Osteoblast (primary cell): ENCODE data around the gene SHROOM4. TPM values are rescaled to one million over a fixed set of nuclear protein-coding genes. Genes with fewer than 3 reads are reported as not detected.

Experiments used
- DNase-seq: peaks from one replicate; pipeline ENCODE4 v3.0.0; 2011; ENCODE audit warnings: low spot score, mixed read lengths; ENCODE audit not compliant: insufficient read length; ENCODE audit errors: missing footprints
- H2AFZ ChIP-seq: 2 replicates; pipeline ENCODE4 v1.6.0; 2011; ENCODE audit warnings: mild to moderate bottlenecking, low read length
- H3K27ac ChIP-seq: 2 replicates; pipeline ENCODE4 v1.5.1; 2011; ENCODE audit warnings: mild to moderate bottlenecking, low read depth, low read length, moderate library complexity
- H3K27me3 ChIP-seq: 2 replicates; pipeline ENCODE4 v1.6.0; 2012; ENCODE audit warnings: mild to moderate bottlenecking, control low read depth, inconsistent platforms, low read length, moderate library complexity; ENCODE audit not compliant: insufficient read depth
- H3K36me3 ChIP-seq: 2 replicates; pipeline ENCODE4 v1.5.1; 2011; ENCODE audit warnings: mild to moderate bottlenecking, low read length, control low read depth, moderate library complexity; ENCODE audit not compliant: insufficient read depth
- H3K4me1 ChIP-seq: 2 replicates; pipeline ENCODE4 v1.5.1; 2011; ENCODE audit warnings: mild to moderate bottlenecking, low read length, control low read depth, moderate library complexity; ENCODE audit not compliant: insufficient read depth
- H3K4me2 ChIP-seq: 2 replicates; pipeline ENCODE4 v1.6.0; 2011; ENCODE audit warnings: mild to moderate bottlenecking, low read length; ENCODE audit not compliant: insufficient read depth
- H3K4me3 ChIP-seq: fragments of 200-600 bp; sonication (generic); 3 replicates; pipeline ENCODE4 v1.5.1; 2012; ENCODE audit warnings: mild to moderate bottlenecking, low read length, inconsistent platforms; ENCODE audit not compliant: insufficient read depth
- H3K79me2 ChIP-seq: 2 replicates; pipeline ENCODE4 v1.6.0; 2012; ENCODE audit warnings: mild to moderate bottlenecking, low read length, control low read depth, inconsistent platforms; ENCODE audit not compliant: insufficient read depth
- H3K9me3 ChIP-seq: 2 replicates; pipeline ENCODE4 v1.5.1; 2011; ENCODE audit warnings: low read depth, low read length, control low read depth
- H4K20me1 ChIP-seq: 2 replicates; pipeline ENCODE4 v1.6.0; 2012; ENCODE audit warnings: mild to moderate bottlenecking, low read length, control low read depth; ENCODE audit not compliant: insufficient read depth
- CTCF ChIP-seq: IDR thresholded peaks from 2 replicates; pipeline ENCODE4 v1.5.1; 2011; ENCODE audit warnings: mild to moderate bottlenecking, low read depth, low read length, moderate library complexity; ENCODE audit errors: extremely low read depth
- total RNA-seq: library from RNA; depleted of rRNA; stranded (reverse); fragments of >200 nt; gene quantifications from 2 replicates; pipeline ENCODE4 v1.2.3, GENCODE V29; 2012

The SHROOM4 gene
- total RNA-seq, 1 donor = 2.2 TPM

DNA sequence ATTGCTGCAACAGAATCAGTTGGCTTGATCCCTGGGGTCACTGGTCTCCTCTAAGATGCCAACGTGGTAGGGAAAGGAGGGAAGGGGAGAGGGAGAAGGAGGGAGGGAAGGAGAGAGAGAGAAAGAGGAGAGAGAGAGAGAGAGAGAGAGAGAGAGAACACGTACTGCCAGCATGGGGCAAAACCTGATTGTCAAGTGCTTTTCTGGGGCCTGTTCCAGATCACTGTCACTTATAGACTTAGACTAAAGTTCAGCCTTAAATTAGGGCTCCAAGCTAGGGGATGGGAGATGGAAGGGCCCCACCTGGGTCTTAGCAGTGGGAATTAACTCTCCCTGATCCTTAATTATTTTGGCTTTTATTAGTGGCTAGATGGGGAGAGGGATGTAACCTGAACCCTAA, 12.9 kb downstream of the SHROOM4 start:
- no peaks in the 10 kb centered on the region for H3K9me3 ChIP-seq
- H3K36me3 ChIP-seq = no peaks in the 10 kb centered on the region
- peaks cover 9% of the 10 kb centered on the region for H3K4me1 ChIP-seq
- no peak overlapping the region for H3K4me3 ChIP-seq
- no peak overlapping the region for H3K27ac ChIP-seq
- H4K20me1 ChIP-seq = no peaks in the 10 kb centered on the region
- TF ChIP-seq CTCF = no peak
- H2AFZ ChIP-seq = no peak overlapping the region
- peaks cover 3% of the 10 kb centered on the region for H3K27me3 ChIP-seq
- H3K79me2 ChIP-seq = no peaks in the 10 kb centered on the region
- H3K4me2 ChIP-seq = no peak overlapping the region
- DNase-seq = no peak

DNA sequence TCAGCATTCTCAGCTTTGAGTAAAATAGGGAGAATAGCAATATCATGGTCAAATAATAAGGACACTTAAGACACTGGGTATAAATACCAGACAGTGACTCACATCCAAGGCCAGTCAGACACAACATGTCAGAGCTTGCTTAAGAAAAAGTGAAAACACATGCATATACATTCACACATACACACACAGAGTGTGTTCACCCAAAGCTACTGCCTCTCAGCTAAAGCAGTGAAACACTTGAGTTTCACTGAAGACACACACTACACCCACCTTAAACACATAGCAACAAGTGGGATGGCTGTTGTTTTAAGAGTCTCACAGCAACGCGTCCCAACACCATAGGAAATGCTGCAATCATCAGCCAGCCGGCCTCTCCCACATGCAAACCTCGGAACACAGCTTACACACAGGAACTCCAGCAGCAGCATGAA, 14.4 kb downstream of the SHROOM4 start:
- Histone ChIP-seq H2AFZ (peak overlapping the region; percentile 86), H3K79me2 (no peaks in the 10 kb centered on the region), H3K27ac (peak overlapping the region; percentile 63), H4K20me1 (no peaks in the 10 kb centered on the region), H3K36me3 (no peaks in the 10 kb centered on the region), H3K4me2 (peak overlapping the region; percentile 74), H3K27me3 (peaks cover 3% of the 10 kb centered on the region), H3K4me3 (peak overlapping the region; percentile 52), H3K9me3 (no peaks in the 10 kb centered on the region), H3K4me1 (peaks cover 9% of the 10 kb centered on the region)
- no peak for DNase-seq
- no peak for TF ChIP-seq CTCF

GRCh38 chrX:50798783-50799182, 15.2 kb downstream of the SHROOM4 start:
- DNase-seq = no peak
- no peaks in the 10 kb centered on the region for H3K36me3 ChIP-seq
- H3K27ac ChIP-seq = no peak overlapping the region
- H3K79me2 ChIP-seq = no peaks in the 10 kb centered on the region
- H3K27me3 ChIP-seq = no peaks in the 10 kb centered on the region
- no peaks in the 10 kb centered on the region for H4K20me1 ChIP-seq
- peaks cover 9% of the 10 kb centered on the region for H3K4me1 ChIP-seq
- no peak for TF ChIP-seq CTCF
- H3K9me3 ChIP-seq = no peaks in the 10 kb centered on the region
- no peak overlapping the region for H2AFZ ChIP-seq
- no peak overlapping the region for H3K4me2 ChIP-seq
- H3K4me3 ChIP-seq = no peak overlapping the region

DNA sequence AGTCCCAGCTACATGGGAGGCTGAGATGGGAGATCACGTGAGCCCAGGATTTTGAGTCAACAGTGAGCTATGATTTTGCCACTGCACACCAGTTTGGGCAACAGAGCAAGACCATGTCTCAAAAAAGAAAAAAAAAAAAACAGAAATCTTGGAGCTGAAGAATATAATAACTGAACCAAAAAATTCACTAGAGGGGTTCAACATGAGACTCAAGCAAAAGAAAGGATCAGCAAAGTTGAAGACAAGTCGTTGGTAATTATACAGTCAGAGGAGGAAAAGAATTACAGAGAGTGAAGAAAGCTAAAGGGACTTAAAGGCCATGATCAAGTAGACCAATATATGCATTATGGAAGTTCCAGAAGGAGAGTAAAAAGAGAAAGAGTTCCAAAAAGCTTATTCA, 26.9 kb downstream of the SHROOM4 start:
- Histone ChIP-seq H3K4me3 (no peak overlapping the region), H4K20me1 (no peaks in the 10 kb centered on the region), H3K4me2 (no peak overlapping the region), H3K27me3 (no peaks in the 10 kb centered on the region), H3K36me3 (no peaks in the 10 kb centered on the region), H3K27ac (no peak overlapping the region), H3K4me1 (no peaks in the 10 kb centered on the region), H2AFZ (no peak overlapping the region), H3K9me3 (no peaks in the 10 kb centered on the region), H3K79me2 (no peaks in the 10 kb centered on the region)
- no peak for DNase-seq
- TF ChIP-seq CTCF = no peak
